ENCODE results near the gene CLCN6.

Gene CLCN6

DNA sequence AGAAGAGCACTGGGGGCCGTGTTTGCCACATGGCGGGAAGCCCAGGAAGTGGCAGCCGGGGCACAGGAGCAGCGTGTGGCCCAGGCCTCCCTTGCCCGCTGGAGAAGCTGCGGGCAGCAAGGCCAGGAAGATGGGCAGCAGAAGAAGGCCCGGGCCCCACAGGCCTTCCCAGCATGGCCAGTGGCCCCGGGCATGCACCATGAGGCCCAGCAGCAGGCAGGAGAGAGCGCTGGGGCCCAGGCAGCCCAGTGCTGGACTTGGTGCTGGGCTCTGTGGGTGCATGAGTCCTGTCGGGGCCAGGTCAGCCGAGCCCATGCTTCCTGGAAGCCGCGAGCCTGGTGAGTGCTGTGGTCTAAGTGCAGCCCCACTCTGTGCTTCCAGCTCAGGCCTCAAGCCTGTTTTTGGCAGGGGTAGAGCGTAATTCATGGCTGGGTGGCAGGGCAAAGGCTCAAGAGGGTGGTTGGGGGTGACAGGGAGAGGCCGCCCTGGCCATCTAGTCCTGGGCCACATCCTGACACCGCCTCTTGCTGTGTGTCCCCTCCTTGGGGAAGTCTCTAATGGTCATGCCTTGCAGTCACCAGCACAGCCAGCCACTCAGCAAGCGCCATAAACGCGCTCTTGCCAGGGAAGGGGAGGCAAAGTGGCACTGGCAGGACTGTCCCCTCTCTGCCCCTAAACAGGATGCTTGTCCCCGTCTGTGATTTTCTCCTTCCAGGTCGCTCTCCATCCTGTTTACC, 21.6 kb upstream of the CLCN6 start:
- TF ChIP-seq, protein P1, sequence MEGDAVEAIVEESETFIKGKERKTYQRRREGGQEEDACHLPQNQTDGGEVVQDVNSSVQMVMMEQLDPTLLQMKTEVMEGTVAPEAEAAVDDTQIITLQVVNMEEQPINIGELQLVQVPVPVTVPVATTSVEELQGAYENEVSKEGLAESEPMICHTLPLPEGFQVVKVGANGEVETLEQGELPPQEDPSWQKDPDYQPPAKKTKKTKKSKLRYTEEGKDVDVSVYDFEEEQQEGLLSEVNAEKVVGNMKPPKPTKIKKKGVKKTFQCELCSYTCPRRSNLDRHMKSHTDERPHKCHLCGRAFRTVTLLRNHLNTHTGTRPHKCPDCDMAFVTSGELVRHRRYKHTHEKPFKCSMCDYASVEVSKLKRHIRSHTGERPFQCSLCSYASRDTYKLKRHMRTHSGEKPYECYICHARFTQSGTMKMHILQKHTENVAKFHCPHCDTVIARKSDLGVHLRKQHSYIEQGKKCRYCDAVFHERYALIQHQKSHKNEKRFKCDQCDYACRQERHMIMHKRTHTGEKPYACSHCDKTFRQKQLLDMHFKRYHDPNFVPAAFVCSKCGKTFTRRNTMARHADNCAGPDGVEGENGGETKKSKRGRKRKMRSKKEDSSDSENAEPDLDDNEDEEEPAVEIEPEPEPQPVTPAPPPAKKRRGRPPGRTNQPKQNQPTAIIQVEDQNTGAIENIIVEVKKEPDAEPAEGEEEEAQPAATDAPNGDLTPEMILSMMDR (conservative IDR thresholded peaks at IDR 0.05; ENCODE audit: low read depth, low read length) = no peak
- H2AFZ ChIP-seq (ENCODE audit: low read depth) = no peak overlapping the region
- H3K9ac ChIP-seq = no peak overlapping the region
- H4K20me1 ChIP-seq (ENCODE audit: insufficient read depth) = no peaks in the 10 kb centered on the region
- H3K4me1 ChIP-seq (ENCODE audit: low read depth, poor library complexity, severe bottlenecking) = no peaks in the 10 kb centered on the region
- no peak overlapping the region for H3K27ac ChIP-seq
- H3K79me2 ChIP-seq (ENCODE audit: insufficient read depth, low read depth) = no peaks in the 10 kb centered on the region
- no peaks in the 10 kb centered on the region for H3K36me3 ChIP-seq (ENCODE audit: insufficient read depth)
- no peak overlapping the region for H3K4me2 ChIP-seq
- H3K4me3 ChIP-seq (IDR thresholded peaks at IDR 0.05; ENCODE audit: insufficient read depth, low read depth, low read length) = no peak overlapping the region
- H3K27me3 ChIP-seq (ENCODE audit: insufficient read depth, low read depth) = no peaks in the 10 kb centered on the region

DNA sequence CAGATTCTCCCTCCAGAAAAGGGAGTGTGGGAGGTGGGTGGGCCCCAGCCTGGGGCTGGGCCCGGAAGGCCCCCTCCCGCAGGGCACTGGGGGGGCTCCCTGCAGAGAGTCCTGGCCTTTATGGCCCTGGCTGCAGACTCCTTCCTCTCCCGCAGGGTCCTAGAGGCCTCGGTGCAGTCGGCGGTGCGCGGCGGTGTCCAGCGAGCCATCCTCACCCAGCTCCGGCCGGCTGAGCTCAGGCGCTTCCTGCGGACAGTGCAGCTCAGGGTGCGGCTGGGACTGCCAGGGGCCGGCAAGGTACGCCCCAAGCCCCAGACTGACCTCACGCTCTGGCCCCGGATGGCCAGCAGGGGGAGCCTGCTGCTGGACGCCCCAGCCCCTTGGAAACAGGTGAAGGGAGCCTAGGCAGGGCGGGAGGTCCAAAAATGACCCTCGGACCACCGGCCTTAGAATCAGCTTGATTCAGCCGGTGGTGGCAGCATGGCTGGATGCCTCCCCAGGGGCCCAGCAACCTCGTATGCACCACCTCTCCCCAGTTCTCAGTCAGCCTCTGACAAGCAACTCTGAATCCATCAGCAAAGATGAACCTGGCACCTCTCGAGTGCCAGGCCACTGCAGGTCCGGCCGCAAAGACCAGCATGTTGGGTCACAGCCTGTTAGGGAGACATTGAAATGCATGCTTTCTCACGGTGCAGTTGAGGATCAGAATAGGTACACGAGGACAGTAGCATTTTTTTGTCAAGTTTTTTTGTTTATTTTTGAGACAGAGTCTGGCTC, 20.8 kb upstream of the CLCN6 start:
- Histone ChIP-seq H2AFZ (ENCODE audit: low read depth) (no peak overlapping the region), H3K9ac (no peak overlapping the region)
- TF ChIP-seq, protein P1 (conservative IDR thresholded peaks at IDR 0.05; ENCODE audit: low read depth, low read length) = peak; percentile 73

DNA sequence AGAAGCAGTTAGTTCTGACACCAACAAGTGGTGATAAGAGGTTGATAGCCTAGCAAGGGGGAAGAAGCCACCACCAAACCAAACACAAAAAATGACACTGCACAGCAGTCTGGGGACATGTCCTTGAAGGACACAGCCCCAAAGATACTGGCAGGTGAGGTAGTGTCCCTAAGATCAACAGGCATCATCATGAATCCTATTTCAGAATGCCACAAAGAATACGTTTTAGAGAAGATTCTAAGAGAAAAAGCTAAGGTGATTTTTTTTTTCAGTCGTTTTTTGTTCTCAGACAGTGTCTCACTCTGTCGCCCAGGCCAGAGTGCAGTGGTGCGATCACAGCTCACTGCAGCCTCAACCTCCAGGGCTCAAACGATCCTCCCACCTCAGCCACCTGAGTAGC, 19.8 kb upstream of the CLCN6 start:
- Histone ChIP-seq H3K4me1 (ENCODE audit: low read depth, poor library complexity, severe bottlenecking) (no peaks in the 10 kb centered on the region), H3K27ac (no peak overlapping the region), H3K27me3 (ENCODE audit: insufficient read depth, low read depth) (no peaks in the 10 kb centered on the region), H3K36me3 (ENCODE audit: insufficient read depth) (no peaks in the 10 kb centered on the region), H4K20me1 (ENCODE audit: insufficient read depth) (no peaks in the 10 kb centered on the region), H3K79me2 (ENCODE audit: insufficient read depth, low read depth) (no peaks in the 10 kb centered on the region), H3K4me3 (IDR thresholded peaks at IDR 0.05; ENCODE audit: insufficient read depth, low read depth, low read length) (no peak overlapping the region), H3K4me2 (no peak overlapping the region), H2AFZ (ENCODE audit: low read depth) (no peak overlapping the region), H3K9ac (no peak overlapping the region)
- TF ChIP-seq, protein P1 (conservative IDR thresholded peaks at IDR 0.05; ENCODE audit: low read depth, low read length) = no peak

More for the DNA sequence above, 20.8 kb upstream of the CLCN6 start:
- no peaks in the 10 kb centered on the region for H4K20me1 ChIP-seq (ENCODE audit: insufficient read depth)
- no peaks in the 10 kb centered on the region for H3K4me1 ChIP-seq (ENCODE audit: low read depth, poor library complexity, severe bottlenecking)
- no peak overlapping the region for H3K27ac ChIP-seq
- H3K27me3 ChIP-seq (ENCODE audit: insufficient read depth, low read depth) = no peaks in the 10 kb centered on the region
- no peak overlapping the region for H3K4me3 ChIP-seq (IDR thresholded peaks at IDR 0.05; ENCODE audit: insufficient read depth, low read depth, low read length)
- H3K79me2 ChIP-seq (ENCODE audit: insufficient read depth, low read depth) = no peaks in the 10 kb centered on the region
- H3K36me3 ChIP-seq (ENCODE audit: insufficient read depth) = no peaks in the 10 kb centered on the region
- no peak overlapping the region for H3K4me2 ChIP-seq

DNA sequence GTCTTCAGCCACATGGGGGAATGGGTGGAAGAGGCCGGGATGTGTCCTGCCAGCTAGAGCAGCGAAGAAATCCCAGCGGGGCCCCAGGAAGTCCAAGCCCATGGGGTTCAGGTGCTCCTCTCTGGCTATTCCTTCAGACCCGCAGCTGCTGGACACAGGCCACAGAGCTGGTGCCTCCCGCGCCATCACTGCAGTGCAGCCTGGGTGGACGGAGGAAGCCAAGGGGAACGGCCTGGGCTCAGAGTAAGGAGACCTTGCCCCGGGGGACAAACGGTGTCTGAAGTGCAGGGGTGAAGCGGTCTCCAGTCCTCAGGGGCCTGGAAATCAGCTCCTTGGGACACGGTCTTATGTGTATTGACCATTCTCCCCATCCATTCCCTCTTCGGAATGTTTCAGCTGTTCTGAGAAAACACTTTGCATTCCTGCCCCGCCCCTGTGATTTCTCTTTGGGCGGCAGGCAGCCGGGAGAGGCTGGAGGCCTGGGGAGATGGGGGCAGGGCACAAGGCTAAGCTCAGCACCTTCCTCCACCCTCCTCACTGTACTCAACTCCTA, 18.7 kb upstream of the CLCN6 start:
- Histone ChIP-seq H3K27me3 (ENCODE audit: insufficient read depth, low read depth) (no peaks in the 10 kb centered on the region), H3K36me3 (ENCODE audit: insufficient read depth) (no peaks in the 10 kb centered on the region), H3K4me3 (IDR thresholded peaks at IDR 0.05; ENCODE audit: insufficient read depth, low read depth, low read length) (no peak overlapping the region), H3K4me1 (ENCODE audit: low read depth, poor library complexity, severe bottlenecking) (no peaks in the 10 kb centered on the region), H3K27ac (no peak overlapping the region), H2AFZ (ENCODE audit: low read depth) (no peak overlapping the region), H4K20me1 (ENCODE audit: insufficient read depth) (no peaks in the 10 kb centered on the region), H3K9ac (no peak overlapping the region), H3K4me2 (no peak overlapping the region), H3K79me2 (ENCODE audit: insufficient read depth, low read depth) (no peaks in the 10 kb centered on the region)
- TF ChIP-seq, protein P1 (conservative IDR thresholded peaks at IDR 0.05; ENCODE audit: low read depth, low read length) = no peak

Measured in KMS-11 (cell line).